Measurements from ENCODE around the gene ORC3.

DNA sequence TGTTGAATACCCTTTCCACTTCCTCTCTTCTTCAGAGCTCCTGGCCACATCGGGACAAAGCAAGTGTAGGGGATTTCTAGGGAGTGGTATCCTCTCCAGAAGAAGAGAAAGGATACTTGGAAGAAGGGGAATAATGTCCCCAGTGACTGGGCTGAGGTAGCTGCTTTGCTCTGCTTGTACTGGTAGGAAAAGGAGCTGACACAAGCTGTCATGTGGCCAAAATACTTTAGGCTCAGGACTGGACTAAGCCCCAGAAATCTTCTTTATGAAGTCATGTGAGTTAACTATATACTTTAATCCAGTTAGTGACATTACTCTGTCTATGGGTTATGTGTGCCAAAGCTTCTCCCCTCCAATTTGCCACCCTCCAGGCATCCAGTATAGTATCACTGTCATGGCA lies 71.6 kb downstream of the ORC3 start:
- TF ChIP-seq, protein P1, sequence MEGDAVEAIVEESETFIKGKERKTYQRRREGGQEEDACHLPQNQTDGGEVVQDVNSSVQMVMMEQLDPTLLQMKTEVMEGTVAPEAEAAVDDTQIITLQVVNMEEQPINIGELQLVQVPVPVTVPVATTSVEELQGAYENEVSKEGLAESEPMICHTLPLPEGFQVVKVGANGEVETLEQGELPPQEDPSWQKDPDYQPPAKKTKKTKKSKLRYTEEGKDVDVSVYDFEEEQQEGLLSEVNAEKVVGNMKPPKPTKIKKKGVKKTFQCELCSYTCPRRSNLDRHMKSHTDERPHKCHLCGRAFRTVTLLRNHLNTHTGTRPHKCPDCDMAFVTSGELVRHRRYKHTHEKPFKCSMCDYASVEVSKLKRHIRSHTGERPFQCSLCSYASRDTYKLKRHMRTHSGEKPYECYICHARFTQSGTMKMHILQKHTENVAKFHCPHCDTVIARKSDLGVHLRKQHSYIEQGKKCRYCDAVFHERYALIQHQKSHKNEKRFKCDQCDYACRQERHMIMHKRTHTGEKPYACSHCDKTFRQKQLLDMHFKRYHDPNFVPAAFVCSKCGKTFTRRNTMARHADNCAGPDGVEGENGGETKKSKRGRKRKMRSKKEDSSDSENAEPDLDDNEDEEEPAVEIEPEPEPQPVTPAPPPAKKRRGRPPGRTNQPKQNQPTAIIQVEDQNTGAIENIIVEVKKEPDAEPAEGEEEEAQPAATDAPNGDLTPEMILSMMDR (IDR thresholded peaks at IDR 0.05) = no peak
- TF ChIP-seq POLR2A (IDR thresholded peaks at IDR 0.05) = no peak

All from Peyer's patch (tissue), 4 donors.